GM19238 (cell line): Measurements from ENCODE around the gene AKR1B15.

Source experiments
- DNase-seq: peaks from one replicate; pipeline ENCODE4 v3.0.0; 2011; ENCODE audit warnings: low spot score; ENCODE audit not compliant: insufficient read length

The AKR1B15 gene

GRCh38 chr7:134613623-134614347 is 64.9 kb downstream of the AKR1B15 start:
- no peak for DNase-seq

- DNase-seq, result no peak
Measured at GRCh38 chr7:134616611-134617010, 67.7 kb downstream of the AKR1B15 start.

GRCh38 chr7:134618756-134619530 is 70.0 kb downstream of the AKR1B15 start:
- no peak for DNase-seq

- no peak for DNase-seq
Measured at GRCh38 chr7:134619627-134620331, 70.9 kb downstream of the AKR1B15 start.

- no peak for DNase-seq
Measured at GRCh38 chr7:134622303-134622995, 73.5 kb downstream of the AKR1B15 start.

GRCh38 chr7:134623193-134623592 is 74.3 kb downstream of the AKR1B15 start:
- DNase-seq, result no peak

- no peak for DNase-seq
Measured at GRCh38 chr7:134625550-134625949, 76.6 kb downstream of the AKR1B15 start.

GRCh38 chr7:134627109-134627774 is 78.3 kb downstream of the AKR1B15 start:
- DNase-seq, result no peak

GRCh38 chr7:134627775-134628153 is 78.9 kb downstream of the AKR1B15 start:
- DNase-seq, result no peak

GRCh38 chr7:134629445-134629844 is 80.5 kb downstream of the AKR1B15 start:
- no peak for DNase-seq
